ENCODE data around the gene ZNF471. TPM values are rescaled to one million over a fixed set of nuclear protein-coding genes. Genes with fewer than 3 reads are reported as not detected.

ZNF471 gene
- total RNA-seq, 1 donor from 2014 or later = 6.2 TPM

GRCh38 chr19:56572589-56572988 lies 64.9 kb downstream of the ZNF471 start:
- DNase-seq (ENCODE audit: low spot score) = no peak

DNA sequence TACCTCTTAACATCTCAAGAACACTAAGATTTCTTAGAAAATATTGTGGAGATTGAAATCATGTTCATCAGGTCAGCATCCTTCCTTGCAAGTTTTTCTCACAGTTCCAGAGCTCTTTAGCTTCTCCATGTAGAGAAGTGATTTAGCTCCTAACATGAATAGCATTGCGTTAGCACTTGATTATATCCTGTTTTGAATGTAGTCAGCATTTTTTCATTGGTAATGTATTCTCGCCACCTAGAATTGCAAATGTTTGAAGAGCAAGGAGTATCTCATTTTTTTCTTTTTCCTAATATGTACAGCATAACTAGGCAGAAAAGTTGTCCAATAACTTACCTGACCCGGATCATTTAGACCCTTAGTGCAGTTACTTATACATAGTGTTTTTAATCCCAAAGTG lies 66.3 kb downstream of the ZNF471 start:
- DNase-seq (ENCODE audit: low spot score) = no peak

DNA sequence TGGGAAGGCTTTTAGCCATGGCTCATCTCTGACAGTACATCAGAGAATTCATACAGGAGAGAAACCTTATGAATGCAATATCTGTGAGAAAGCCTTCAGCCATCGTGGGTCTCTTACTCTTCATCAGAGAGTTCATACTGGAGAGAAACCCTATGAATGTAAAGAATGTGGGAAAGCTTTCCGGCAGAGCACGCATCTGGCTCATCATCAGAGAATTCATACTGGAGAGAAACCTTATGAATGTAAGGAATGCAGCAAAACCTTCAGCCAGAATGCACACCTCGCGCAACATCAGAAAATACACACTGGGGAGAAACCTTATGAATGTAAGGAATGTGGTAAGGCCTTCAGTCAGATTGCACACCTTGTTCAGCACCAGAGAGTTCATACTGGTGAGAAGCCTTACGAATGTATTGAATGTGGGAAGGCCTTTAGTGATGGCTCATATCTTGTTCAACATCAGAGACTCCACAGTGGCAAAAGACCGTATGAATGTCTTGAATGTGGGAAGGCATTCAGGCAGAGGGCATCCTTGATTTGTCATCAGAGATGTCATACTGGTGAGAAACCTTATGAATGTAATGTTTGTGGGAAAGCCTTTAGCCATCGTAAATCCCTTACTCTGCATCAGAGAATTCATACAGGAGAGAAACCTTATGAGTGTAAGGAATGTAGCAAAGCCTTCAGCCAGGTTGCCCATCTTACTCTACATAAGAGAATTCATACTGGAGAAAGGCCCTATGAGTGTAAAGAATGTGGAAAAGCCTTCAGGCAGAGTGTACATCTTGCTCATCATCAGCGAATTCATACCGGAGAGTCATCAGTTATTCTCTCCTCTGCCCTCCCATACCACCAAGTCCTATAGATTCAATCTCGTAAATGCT lies 70.3 kb downstream of the ZNF471 start:
- no peak for DNase-seq (ENCODE audit: low spot score)

Other genes with a start within 250 kb of the ZNF471 start
- gene EDDM13, start 235.1 kb upstream of the ZNF471 start, total RNA-seq = not detected
- 12.9 TPM for gene ZSCAN5A, start 193.0 kb upstream of the ZNF471 start, total RNA-seq
- gene ZNF582, start 114.3 kb upstream of the ZNF471 start, total RNA-seq = 3.1 TPM
- gene ZNF583, start 103.5 kb upstream of the ZNF471 start, total RNA-seq = 4.6 TPM
- gene ZNF667, start 30.5 kb upstream of the ZNF471 start, total RNA-seq = 3.4 TPM
- gene ZFP28, start 31.1 kb downstream of the ZNF471 start, total RNA-seq = 5.6 TPM
- 2.4 TPM for gene ZNF470, start 59.6 kb downstream of the ZNF471 start, total RNA-seq
- gene ZNF71, start 87.4 kb downstream of the ZNF471 start, total RNA-seq = 7.0 TPM
- gene SMIM17, start 135.3 kb downstream of the ZNF471 start, total RNA-seq = 0.51 TPM
- 2.2 TPM for gene ZNF835, start 163.9 kb downstream of the ZNF471 start, total RNA-seq

All from mesenteric fat pad (tissue), 1 donor.